DMS153 treated with DMSO at 0.1 percent for 48 hours (cell line): ENCODE data around the gene SETD7.
"Not testable (repeated sequence)": the region's sequence is repeated elsewhere in the genome, so short reads cannot be mapped to it uniquely, and the experiment has no call there.

Source experiments
- DNase-seq: peaks from one replicate; lab custom pipeline; 2025; ENCODE audit not compliant: unreplicated experiment; lab: John Stamatoyannopoulos, UW

The SETD7 gene

GRCh38 chr4:139470295-139470694 lies 85.7 kb downstream of the SETD7 start:
- DNase-seq = no peak

- DNase-seq = no peak
Measured at GRCh38 chr4:139469869-139470268, 86.2 kb downstream of the SETD7 start.

GRCh38 chr4:139469216-139469615 lies 86.8 kb downstream of the SETD7 start:
- DNase-seq = no peak

- DNase-seq = not testable (repeated sequence)
Measured at GRCh38 chr4:139468756-139469155, 87.3 kb downstream of the SETD7 start.

- DNase-seq = no peak
Measured at GRCh38 chr4:139465922-139466321, 90.1 kb downstream of the SETD7 start.

- not testable (repeated sequence) for DNase-seq
Measured at GRCh38 chr4:139464512-139464911, 91.5 kb downstream of the SETD7 start.

GRCh38 chr4:139461022-139461628 lies 94.9 kb downstream of the SETD7 start:
- DNase-seq = no peak

- no peak for DNase-seq
Measured at GRCh38 chr4:139460565-139460964, 95.5 kb downstream of the SETD7 start.

GRCh38 chr4:139458999-139459398 lies 97.0 kb downstream of the SETD7 start:
- DNase-seq = no peak

- DNase-seq = peak; percentile 14
Measured at GRCh38 chr4:139458543-139458942, 97.5 kb downstream of the SETD7 start.

- peak; percentile 8 for DNase-seq
Measured at GRCh38 chr4:139457318-139457717, 98.7 kb downstream of the SETD7 start.

- DNase-seq = no peak
Measured at GRCh38 chr4:139455126-139455538, 100.9 kb downstream of the SETD7 start.

GRCh38 chr4:139454111-139455045 lies 101.6 kb downstream of the SETD7 start, which contains the start of gene RAB33B:
RAB33B (plus strand) TSS chr4:139454121; CDS start chr4:139454196, 75 bp downstream.
- DNase-seq = no peak

- DNase-seq = peak; percentile 94
Measured at GRCh38 chr4:139453371-139454110, 102.5 kb downstream of the SETD7 start.

- DNase-seq = peak; percentile 20
Measured at GRCh38 chr4:139453041-139453370, 103.0 kb downstream of the SETD7 start.

- no peak for DNase-seq
Measured at GRCh38 chr4:139451997-139452396, 104.0 kb downstream of the SETD7 start.

- DNase-seq = no peak
Measured at GRCh38 chr4:139450586-139450985, 105.4 kb downstream of the SETD7 start.

- not testable (repeated sequence) for DNase-seq
Measured at GRCh38 chr4:139447078-139447477, 108.9 kb downstream of the SETD7 start.
